OCI-LY1 (cell line): ENCODE results near the gene TIE1.

Experiments
- EZH2 ChIP-seq: fragments of 200-600 bp; sonication (generic), shearing (Covaris generic); IDR thresholded peaks from 2 replicates; pipeline ENCODE4 v1.8.0; 2017; ENCODE audit warnings: borderline replicate concordance, mixed run types, mild to moderate bottlenecking, antibody characterized with exemption, low read length, moderate library complexity, mixed read lengths
- TF ChIP-seq, protein P1 (sequence below): fragments of 200-600 bp; sonication (generic), shearing (Covaris generic); IDR thresholded peaks from 2 replicates; pipeline ENCODE4 v1.5.1; 2017; ENCODE audit warnings: mild to moderate bottlenecking, antibody characterized with exemption, low read length, moderate library complexity, mixed read lengths

- TF ChIP-seq, protein P1, sequence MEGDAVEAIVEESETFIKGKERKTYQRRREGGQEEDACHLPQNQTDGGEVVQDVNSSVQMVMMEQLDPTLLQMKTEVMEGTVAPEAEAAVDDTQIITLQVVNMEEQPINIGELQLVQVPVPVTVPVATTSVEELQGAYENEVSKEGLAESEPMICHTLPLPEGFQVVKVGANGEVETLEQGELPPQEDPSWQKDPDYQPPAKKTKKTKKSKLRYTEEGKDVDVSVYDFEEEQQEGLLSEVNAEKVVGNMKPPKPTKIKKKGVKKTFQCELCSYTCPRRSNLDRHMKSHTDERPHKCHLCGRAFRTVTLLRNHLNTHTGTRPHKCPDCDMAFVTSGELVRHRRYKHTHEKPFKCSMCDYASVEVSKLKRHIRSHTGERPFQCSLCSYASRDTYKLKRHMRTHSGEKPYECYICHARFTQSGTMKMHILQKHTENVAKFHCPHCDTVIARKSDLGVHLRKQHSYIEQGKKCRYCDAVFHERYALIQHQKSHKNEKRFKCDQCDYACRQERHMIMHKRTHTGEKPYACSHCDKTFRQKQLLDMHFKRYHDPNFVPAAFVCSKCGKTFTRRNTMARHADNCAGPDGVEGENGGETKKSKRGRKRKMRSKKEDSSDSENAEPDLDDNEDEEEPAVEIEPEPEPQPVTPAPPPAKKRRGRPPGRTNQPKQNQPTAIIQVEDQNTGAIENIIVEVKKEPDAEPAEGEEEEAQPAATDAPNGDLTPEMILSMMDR = no peak
- TF ChIP-seq EZH2 = no peak
These were observed 35.4 kb upstream of the TIE1 start for GRCh38 chr1:43265431-43265830.
